SK-N-SH treated with all-trans-retinoic acid at 6 μM for 48 hours (cell line): ENCODE results near the gene MACROD1.

Experiments used
- ARNTL ChIP-seq: fragments of 450-650 bp; formaldehyde crosslinking; IDR thresholded peaks from 2 replicates; pipeline ENCODE4 v1.5.0; 2020; ENCODE audit warnings: low read depth, mild to moderate bottlenecking, moderate library complexity, borderline replicate concordance
- CREB5 ChIP-seq: fragments of 250-450 bp; sonication (Bioruptor Pico); IDR thresholded peaks from 2 replicates; pipeline ENCODE4 v1.5.1; 2020; ENCODE audit warnings: low read depth, mild to moderate bottlenecking, moderate library complexity
- CSDC2 ChIP-seq: fragments of 250-450 bp; sonication (Bioruptor Pico); IDR thresholded peaks from 2 replicates; pipeline ENCODE4 v1.5.0; 2020; ENCODE audit warnings: mild to moderate bottlenecking, moderate library complexity
- ISL1 ChIP-seq: fragments of 250-450 bp; sonication (Bioruptor Pico); IDR thresholded peaks from 2 replicates; pipeline ENCODE4 v2.1.2; 2022; ENCODE audit warnings: mild to moderate bottlenecking, moderate library complexity
- OSR1 ChIP-seq: fragments of 250-450 bp; sonication (Bioruptor Pico); IDR thresholded peaks from 2 replicates; pipeline ENCODE4 v1.8.0; 2022; ENCODE audit warnings: moderate library complexity, mild to moderate bottlenecking, inconsistent platforms
- PATZ1 ChIP-seq: fragments of 250-450 bp; sonication (Bioruptor Pico); IDR thresholded peaks from 2 replicates; pipeline ENCODE4 v1.8.0; 2020; ENCODE audit warnings: mild to moderate bottlenecking, moderate library complexity, borderline replicate concordance
- PPARA ChIP-seq: fragments of 250-450 bp; sonication (Bioruptor Pico); IDR thresholded peaks from 2 replicates; pipeline ENCODE4 v1.5.0; 2020; ENCODE audit warnings: mild to moderate bottlenecking, borderline replicate concordance
- TCF4 ChIP-seq: fragments of 250-450 bp; sonication (Bioruptor Pico); IDR thresholded peaks from 2 replicates; pipeline ENCODE4 v1.8.0; 2021; ENCODE audit warnings: mild to moderate bottlenecking, moderate library complexity, borderline replicate concordance
- TOX ChIP-seq: fragments of 250-450 bp; sonication (Bioruptor Pico); IDR thresholded peaks from 2 replicates; pipeline ENCODE4 v1.8.0; 2021; ENCODE audit warnings: mild to moderate bottlenecking, moderate library complexity, borderline replicate concordance
- ZC3H10 ChIP-seq: fragments of 250-450 bp; sonication (Bioruptor Pico); IDR thresholded peaks from 2 replicates; pipeline ENCODE4 v1.5.1; 2021; ENCODE audit warnings: mild to moderate bottlenecking, moderate library complexity
- ZFP30 ChIP-seq: fragments of 450-650 bp; formaldehyde crosslinking; IDR thresholded peaks from 2 replicates; pipeline ENCODE4 v1.5.0; 2022; ENCODE audit warnings: mild to moderate bottlenecking, moderate library complexity

- TF ChIP-seq ZFP30 (CRISPR knock-in tag) = no peak
- no peak for TF ChIP-seq ZC3H10 (CRISPR knock-in tag)
- TF ChIP-seq PPARA = no peak
- no peak for TF ChIP-seq ISL1 (CRISPR knock-in tag)
- no peak for TF ChIP-seq CSDC2
- TF ChIP-seq TOX (CRISPR knock-in tag) = no peak
- no peak for TF ChIP-seq CREB5 (CRISPR knock-in tag)
- no peak for TF ChIP-seq TCF4 (CRISPR knock-in tag)
- no peak for TF ChIP-seq PATZ1 (CRISPR knock-in tag)
- no peak for TF ChIP-seq OSR1 (CRISPR knock-in tag)
- no peak for TF ChIP-seq ARNTL (CRISPR knock-in tag)
These were observed 195.0 kb downstream of the MACROD1 start for GRCh38 chr11:63970902-63971301.
